ENCODE results near the gene MORF4L1.

Gene MORF4L1

DNA sequence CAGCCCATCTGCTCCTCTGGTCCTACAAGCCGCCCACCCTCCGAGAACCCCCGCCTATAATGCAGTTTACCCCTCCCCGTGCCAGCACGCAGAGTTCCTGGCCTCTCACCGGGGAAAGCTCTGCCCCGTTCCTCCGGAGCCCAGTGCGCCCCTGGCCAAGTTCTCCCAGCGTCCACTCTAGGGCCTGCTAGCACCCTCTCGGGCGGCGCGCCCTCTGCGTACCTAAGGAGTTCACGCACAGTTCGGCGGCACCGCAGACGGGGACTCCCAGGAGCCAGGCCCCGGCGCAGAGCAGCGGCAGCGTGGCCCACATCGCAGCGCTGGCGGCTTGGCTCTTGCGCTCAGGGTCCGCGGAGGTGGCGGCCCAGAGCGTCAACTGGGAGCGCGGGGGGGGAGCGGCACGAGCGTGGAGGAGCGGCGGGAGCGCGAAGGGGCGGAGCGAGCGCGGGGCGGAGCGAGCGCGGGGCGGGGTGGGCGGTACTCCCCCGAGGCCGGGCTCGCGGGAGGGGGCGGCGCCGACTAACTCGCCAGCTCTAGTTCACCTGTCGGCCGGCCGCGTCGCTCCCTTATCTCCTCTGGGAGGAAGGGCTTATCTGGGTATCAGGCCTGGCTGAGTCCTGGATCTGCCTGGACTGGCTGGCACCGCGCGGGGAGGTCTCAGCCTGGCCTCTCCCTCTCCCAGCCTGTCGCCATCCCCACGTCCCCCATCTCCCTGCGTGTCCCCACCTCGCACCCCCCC, 72.1 kb downstream of the MORF4L1 start, which contains the start of gene CTSH:
Gene CTSH (minus strand): TSS at position 378 of the 739 bp plus-strand sequence. CDS start 65 bp downstream, at position 313.
- peak; percentile 43 to 71 for DNase-seq (ENCODE audit: low read depth in 1 of 2, low spot score in 1 of 2)

DNA sequence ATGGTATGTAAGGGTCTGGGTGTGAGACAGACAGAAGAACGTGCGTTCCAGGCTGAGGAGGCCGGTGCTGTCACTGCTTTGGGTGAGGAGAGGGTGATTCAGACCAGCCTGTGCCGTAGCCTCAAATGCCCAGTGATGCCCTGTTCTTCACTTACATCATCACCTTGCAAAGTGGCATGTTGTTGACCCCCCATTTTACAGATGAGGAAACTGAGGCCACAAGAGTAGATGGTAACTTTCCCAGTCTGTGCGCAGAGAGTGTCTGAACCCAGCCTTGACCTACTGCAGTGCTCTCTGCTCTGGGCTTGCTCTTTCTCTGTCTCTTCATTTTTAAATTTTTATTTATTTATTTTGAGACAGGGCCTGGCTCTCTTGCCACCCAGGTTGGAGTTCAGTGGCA, 73.8 kb downstream of the MORF4L1 start:
- no peak for DNase-seq (ENCODE audit: low read depth in 1 of 2, low spot score in 1 of 2)

DNA sequence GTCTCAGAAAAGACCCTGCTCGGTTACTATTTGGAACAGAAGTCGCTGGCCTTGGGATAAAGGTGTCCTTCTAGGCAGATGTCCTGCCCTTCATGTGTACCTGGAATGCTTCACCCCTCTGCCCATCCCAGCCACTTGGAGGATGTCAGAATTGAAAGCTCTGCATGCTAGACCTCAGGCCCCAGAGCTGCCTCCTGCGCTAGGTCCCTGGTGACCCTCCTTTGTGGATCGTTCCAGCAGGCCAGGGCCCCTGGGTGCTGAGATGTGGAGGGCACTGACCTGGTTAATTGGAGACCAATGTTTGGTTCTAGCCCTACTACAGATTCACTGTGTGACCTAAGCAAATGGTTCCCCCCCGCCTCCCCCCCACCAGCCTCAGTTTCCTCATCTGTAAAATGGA, 74.8 kb downstream of the MORF4L1 start:
- no peak for DNase-seq (ENCODE audit: low read depth in 1 of 2, low spot score in 1 of 2)

Data from stimulated activated CD4-positive, alpha-beta T cell treated with anti-CD3 and anti-CD28 coated beads, Interleukin-15, amount 100 ng/mL, for 1 hour (primary cell).